GM21367 (cell line): ENCODE measurements around the gene TCAP.

Source experiments
- ATAC-seq: cut with Tn5 transposase; IDR thresholded peaks from one replicate; pipeline ENCODE4 v1.9.1; 2021; ENCODE audit not compliant: unreplicated experiment

Gene TCAP

GRCh38 chr17:39648616-39649366 is 16.4 kb upstream of the TCAP start:
- no peak for ATAC-seq

GRCh38 chr17:39650121-39650579 is 15.0 kb upstream of the TCAP start:
- no peak for ATAC-seq

GRCh38 chr17:39651923-39652586 is 13.1 kb upstream of the TCAP start:
- no peak for ATAC-seq

- ATAC-seq = no peak
Measured at GRCh38 chr17:39652587-39653315, 12.4 kb upstream of the TCAP start.

- no peak for ATAC-seq
Measured at GRCh38 chr17:39653316-39653661, 11.9 kb upstream of the TCAP start.

GRCh38 chr17:39653662-39654331 is 11.4 kb upstream of the TCAP start:
- ATAC-seq = no peak

- ATAC-seq = no peak
Measured at GRCh38 chr17:39655105-39655504, 10.0 kb upstream of the TCAP start.

GRCh38 chr17:39658346-39658745 is 6.8 kb upstream of the TCAP start:
- ATAC-seq = no peak

GRCh38 chr17:39658760-39659159 is 6.4 kb upstream of the TCAP start:
- ATAC-seq = no peak

- ATAC-seq = no peak
Measured at GRCh38 chr17:39659279-39660010, 5.7 kb upstream of the TCAP start.

- no peak for ATAC-seq
Measured at GRCh38 chr17:39660011-39660360, 5.2 kb upstream of the TCAP start.

GRCh38 chr17:39660397-39661385 is 4.5 kb upstream of the TCAP start:
- no peak for ATAC-seq

GRCh38 chr17:39661744-39662541 is 3.2 kb upstream of the TCAP start:
- no peak for ATAC-seq

GRCh38 chr17:39662551-39663339 is 2.4 kb upstream of the TCAP start:
- ATAC-seq = no peak

- ATAC-seq = no peak
Measured at GRCh38 chr17:39663340-39663687, 1.8 kb upstream of the TCAP start.

GRCh38 chr17:39663688-39664580 is 1.2 kb upstream of the TCAP start:
- ATAC-seq = no peak

GRCh38 chr17:39665642-39666224 is 584 bp downstream of the TCAP start:
- no peak for ATAC-seq
